Liver (tissue), 9 donors: ENCODE data around the gene DNAJC27. TPM values are rescaled to one million over a fixed set of nuclear protein-coding genes. Genes with fewer than 3 reads are reported as not detected.

Experiments used
- DNase-seq: peaks from one replicate; pipeline ENCODE4 v3.0.0-alpha.2; 2017; ENCODE audit warnings: low spot score
- H3K27ac ChIP-seq, 2 donors: one replicate each; pipeline ENCODE4 v1.7.0; 2013; ENCODE audit warnings: inconsistent platforms in 2 of 2, low read length in 2 of 2, control low read depth in 1 of 2, low read depth in 1 of 2, mild to moderate bottlenecking in 1 of 2
- H3K27me3 ChIP-seq, 4 donors: one replicate each; pipeline versions ENCODE4 v1.6.1 to v1.7.0; 2013; ENCODE audit warnings: low read length in 3 of 4, inconsistent platforms in 1 of 4, mild to moderate bottlenecking in 1 of 4, moderate library complexity in 1 of 4; ENCODE audit not compliant: control insufficient read depth in 4 of 4, insufficient read depth in 4 of 4
- H3K36me3 ChIP-seq, 4 donors: one replicate each; pipeline versions ENCODE4 v1.6.1 to v1.7.0; 2013; ENCODE audit warnings: low read length in 3 of 4, mild to moderate bottlenecking in 3 of 4, low read depth in 1 of 4, moderate library complexity in 1 of 4; ENCODE audit not compliant: control insufficient read depth in 4 of 4, insufficient read depth in 3 of 4
- H3K4me1 ChIP-seq, 4 donors: one replicate each; pipeline versions ENCODE4 v1.6.1 to v1.7.0; 2013; ENCODE audit warnings: low read length in 3 of 4, mild to moderate bottlenecking in 3 of 4, moderate library complexity in 1 of 4; ENCODE audit not compliant: control insufficient read depth in 4 of 4, insufficient read depth in 4 of 4
- H3K4me3 ChIP-seq, 3 donors: one replicate each; pipeline versions ENCODE4 v1.6.1 to v1.7.0; 2013; ENCODE audit warnings: low read length in 3 of 3, control low read depth in 1 of 3, low read depth in 1 of 3, mild to moderate bottlenecking in 1 of 3
- H3K9ac ChIP-seq, 2 donors: one replicate each; pipeline ENCODE4 v1.7.0; 2013; ENCODE audit warnings: low read length in 2 of 2, mild to moderate bottlenecking in 2 of 2, moderate library complexity in 2 of 2, control low read depth in 1 of 2, low read depth in 1 of 2
- H3K9me3 ChIP-seq, 4 donors: one replicate each; pipeline versions ENCODE4 v1.6.1 to v1.7.0; 2013; ENCODE audit warnings: low read length in 3 of 4; ENCODE audit not compliant: control insufficient read depth in 4 of 4
- EGR1 ChIP-seq, 2 donors: IDR thresholded peaks; 2 replicates each; pipeline ENCODE4 v1.6.1; 2016 to 2018; ENCODE audit warnings: antibody characterized with exemption in 2 of 2, low read depth in 2 of 2
- FOXA1 ChIP-seq: IDR thresholded peaks from 2 replicates; pipeline ENCODE4 v1.6.1; 2016; ENCODE audit warnings: antibody characterized with exemption
- FOXA2 ChIP-seq: IDR thresholded peaks from 2 replicates; pipeline ENCODE4 v1.6.1; 2016; ENCODE audit warnings: antibody characterized with exemption
- HNF4G ChIP-seq: IDR thresholded peaks from 2 replicates; pipeline ENCODE4 v1.6.1; 2016; ENCODE audit warnings: antibody characterized with exemption
- JUND ChIP-seq, 2 donors: IDR thresholded peaks; 2 replicates each; pipeline ENCODE4 v1.6.1; 2016; ENCODE audit warnings: antibody characterized with exemption in 2 of 2
- NR2F2 ChIP-seq: IDR thresholded peaks from 2 replicates; pipeline ENCODE4 v1.6.1; 2016; ENCODE audit warnings: antibody characterized with exemption
- RAD21 ChIP-seq, 2 donors: IDR thresholded peaks; 2 replicates each; pipeline ENCODE4 v1.6.1; 2016; ENCODE audit warnings: antibody characterized with exemption in 2 of 2, mild to moderate bottlenecking in 2 of 2
- RXRA ChIP-seq, 2 donors: IDR thresholded peaks; 2 replicates each; pipeline ENCODE4 v1.6.1; 2017 to 2018; ENCODE audit warnings: antibody characterized with exemption in 2 of 2, mild to moderate bottlenecking in 1 of 2
- TAF1 ChIP-seq: conservative IDR thresholded peaks from 2 replicates; pipeline ENCODE4 v1.6.1; 2016; ENCODE audit warnings: antibody characterized with exemption, mild to moderate bottlenecking
- YY1 ChIP-seq: IDR thresholded peaks from 2 replicates; pipeline ENCODE4 v1.6.1; 2016; ENCODE audit warnings: antibody characterized with exemption, mild to moderate bottlenecking
- WGBS: extraction: QIAGEN DNeasy Blood & Tissue Kit; methylation state at CpG from one replicate; pipeline ENCODE4 v1.1.7; 2013; 5-methylcytosine and 5-hydroxymethylcytosine counted together
- polyA plus RNA-seq, 2 donors: library from polyadenylated mRNA; stranded (reverse) in 1 of 2; unstranded in 1 of 2; fragments of 200-250 nt in 1 of 2; fragments of >200 nt in 1 of 2; fragmentation: Nextera tagmentation in 1 of 2; extraction: Ambion mirVana in 1 of 2; gene quantifications; one replicate each; pipeline versions ENCODE4 v1.2.1 to v1.2.3, GENCODE V29; 2013 to 2015
- total RNA-seq, 2 donors: library from RNA; depleted of rRNA; stranded (reverse); fragments of >200 nt; gene quantifications; one replicate each; pipeline ENCODE4 v1.2.3, GENCODE V29; 2014
- TF ChIP-seq, protein P1 (sequence below): IDR thresholded peaks from 2 replicates; pipeline ENCODE4 v1.6.1; 2016; ENCODE audit warnings: antibody characterized with exemption
- TF ChIP-seq, protein P2 (sequence below): fragments of 150-350 bp; IDR thresholded peaks from 2 replicates; pipeline ENCODE4 v1.5.1; 2017; ENCODE audit warnings: improper control_type of control experiment, low read depth, low read length; ENCODE audit not compliant: missing input control
- TF ChIP-seq, protein P3 (sequence below): IDR thresholded peaks from 2 replicates; pipeline ENCODE4 v1.6.1; 2016; ENCODE audit warnings: antibody characterized with exemption
- TF ChIP-seq, protein P4 (sequence below): IDR thresholded peaks from 2 replicates; pipeline ENCODE4 v1.6.1; 2016; ENCODE audit warnings: antibody characterized with exemption
- donor health status: healthy.
- donor health status: healthy.
- donor health status: healthy.
- donor health status: healthy.
- donor health status: healthy.

The DNAJC27 gene
- total and polyA plus RNA-seq, 4 donors: 0.95 to 5.1 (median 3.1) TPM

DNA sequence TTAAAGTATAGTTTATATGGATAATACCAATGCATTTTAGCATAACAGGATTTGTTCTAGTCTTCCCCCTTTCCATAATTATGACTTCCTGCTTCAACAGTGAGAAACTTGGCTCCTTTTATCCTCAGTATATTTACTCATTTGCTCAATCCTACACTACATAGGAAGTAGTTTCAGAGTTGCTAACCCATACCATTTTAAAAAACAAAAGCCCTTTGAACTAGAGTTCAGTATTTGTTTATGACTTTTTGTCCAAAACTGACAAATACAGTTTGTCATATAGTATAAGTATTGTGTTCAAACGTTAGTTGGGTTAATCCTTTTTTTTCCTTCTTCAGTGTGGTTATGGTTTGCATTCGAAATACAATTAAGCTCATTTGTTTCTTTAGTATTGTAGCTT, 5.9 kb upstream of the DNAJC27 start:
- DNase-seq: no peak
- Histone ChIP-seq H3K9ac (no peak overlapping the region), H3K9me3 (no peaks in the 10 kb centered on the region), H3K4me3 (no peak overlapping the region), H3K36me3 (no peaks in the 10 kb centered on the region), H3K4me1 (peaks cover 0 to 5% (median 0%) of the 10 kb centered on the region in 4 donors), H3K27me3 (no peaks in the 10 kb centered on the region), H3K27ac (no peak overlapping the region)
- WGBS: 71% methylated on average over 2 of the region's 2 CpGs
- TF ChIP-seq RXRA (IDR thresholded peaks at IDR 0.05) (no peak), TAF1 (no peak), FOXA2 (no peak)

DNA sequence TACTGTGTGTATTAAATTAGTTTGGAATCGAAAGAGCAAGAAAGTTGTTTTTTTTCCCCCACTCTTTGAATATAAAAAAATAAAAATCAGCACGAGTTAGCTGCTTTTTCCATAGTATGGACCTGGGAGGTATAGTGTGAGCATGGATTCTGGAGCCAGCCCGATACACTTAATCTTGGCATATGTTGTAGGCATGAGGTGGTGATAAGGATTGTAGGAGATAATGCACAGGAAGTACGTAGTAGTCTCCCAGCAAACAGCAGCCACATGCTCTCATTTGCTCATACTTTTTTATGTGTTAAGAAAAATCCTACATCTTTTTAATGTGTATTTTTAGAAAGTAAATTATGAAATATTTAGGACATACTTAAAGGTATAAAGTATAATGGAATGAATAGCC, 2.1 kb upstream of the DNAJC27 start:
- 87% methylated on average over 4 of the region's 4 CpGs for WGBS
- Histone ChIP-seq H3K4me1 (peaks cover 0 to 9% (median 0%) of the 10 kb centered on the region in 4 donors), H3K4me3 (no peak overlapping the region), H3K36me3 (no peaks in the 10 kb centered on the region), H3K27me3 (no peaks in the 10 kb centered on the region), H3K27ac (no peak overlapping the region), H3K9me3 (no peaks in the 10 kb centered on the region), H3K9ac (no peak overlapping the region)
- TF ChIP-seq EGR1 (IDR thresholded peaks at IDR 0.05; ENCODE audit: low read depth in 2 of 2) (no peak), JUND (IDR thresholded peaks at IDR 0.05) (no peak)
- TF ChIP-seq, protein P1, sequence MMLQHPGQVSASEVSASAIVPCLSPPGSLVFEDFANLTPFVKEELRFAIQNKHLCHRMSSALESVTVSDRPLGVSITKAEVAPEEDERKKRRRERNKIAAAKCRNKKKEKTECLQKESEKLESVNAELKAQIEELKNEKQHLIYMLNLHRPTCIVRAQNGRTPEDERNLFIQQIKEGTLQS: no peak
- DNase-seq: no peak

DNA sequence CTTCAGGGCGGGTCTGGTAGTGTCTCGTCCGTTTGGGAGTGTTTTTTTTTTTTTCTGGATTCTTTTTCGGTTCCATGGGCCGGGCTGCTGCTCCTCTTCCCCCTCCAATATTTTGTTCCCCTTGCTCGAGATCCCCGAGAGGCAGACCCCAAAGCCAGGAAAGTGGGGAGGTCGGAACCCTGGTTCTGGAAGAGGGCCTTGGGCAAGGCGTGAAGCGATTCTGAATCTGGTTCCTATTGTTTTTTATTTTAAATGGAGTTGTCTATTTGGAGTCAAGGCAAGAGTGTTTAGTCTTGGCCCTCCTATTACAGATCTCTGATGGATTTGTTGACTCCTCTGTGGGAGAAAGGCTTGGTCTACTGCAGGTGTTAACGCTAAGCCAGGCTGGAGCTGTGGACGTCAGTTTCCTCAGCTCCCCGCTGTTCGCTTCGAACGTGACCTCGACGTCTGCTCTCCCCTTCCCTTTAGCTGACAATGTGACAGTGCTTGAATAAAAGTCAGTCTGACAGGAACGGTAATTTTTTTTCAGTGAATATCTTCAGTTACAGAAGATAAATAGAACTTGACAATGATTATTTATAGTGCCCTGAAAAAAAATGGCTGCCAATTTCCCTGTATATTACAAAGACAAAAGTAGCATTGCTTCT, 683 bp upstream of the DNAJC27 start:
- TF ChIP-seq HNF4G (no peak), RAD21 (IDR thresholded peaks at IDR 0.05) (no peak), YY1 (peak; percentile 97), FOXA1 (no peak), NR2F2 (no peak), FOXA2 (no peak), TAF1 (peak; percentile 44)
- TF ChIP-seq, protein P2, sequence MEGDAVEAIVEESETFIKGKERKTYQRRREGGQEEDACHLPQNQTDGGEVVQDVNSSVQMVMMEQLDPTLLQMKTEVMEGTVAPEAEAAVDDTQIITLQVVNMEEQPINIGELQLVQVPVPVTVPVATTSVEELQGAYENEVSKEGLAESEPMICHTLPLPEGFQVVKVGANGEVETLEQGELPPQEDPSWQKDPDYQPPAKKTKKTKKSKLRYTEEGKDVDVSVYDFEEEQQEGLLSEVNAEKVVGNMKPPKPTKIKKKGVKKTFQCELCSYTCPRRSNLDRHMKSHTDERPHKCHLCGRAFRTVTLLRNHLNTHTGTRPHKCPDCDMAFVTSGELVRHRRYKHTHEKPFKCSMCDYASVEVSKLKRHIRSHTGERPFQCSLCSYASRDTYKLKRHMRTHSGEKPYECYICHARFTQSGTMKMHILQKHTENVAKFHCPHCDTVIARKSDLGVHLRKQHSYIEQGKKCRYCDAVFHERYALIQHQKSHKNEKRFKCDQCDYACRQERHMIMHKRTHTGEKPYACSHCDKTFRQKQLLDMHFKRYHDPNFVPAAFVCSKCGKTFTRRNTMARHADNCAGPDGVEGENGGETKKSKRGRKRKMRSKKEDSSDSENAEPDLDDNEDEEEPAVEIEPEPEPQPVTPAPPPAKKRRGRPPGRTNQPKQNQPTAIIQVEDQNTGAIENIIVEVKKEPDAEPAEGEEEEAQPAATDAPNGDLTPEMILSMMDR: no peak
- TF ChIP-seq, protein P1: no peak
- TF ChIP-seq, protein P3, sequence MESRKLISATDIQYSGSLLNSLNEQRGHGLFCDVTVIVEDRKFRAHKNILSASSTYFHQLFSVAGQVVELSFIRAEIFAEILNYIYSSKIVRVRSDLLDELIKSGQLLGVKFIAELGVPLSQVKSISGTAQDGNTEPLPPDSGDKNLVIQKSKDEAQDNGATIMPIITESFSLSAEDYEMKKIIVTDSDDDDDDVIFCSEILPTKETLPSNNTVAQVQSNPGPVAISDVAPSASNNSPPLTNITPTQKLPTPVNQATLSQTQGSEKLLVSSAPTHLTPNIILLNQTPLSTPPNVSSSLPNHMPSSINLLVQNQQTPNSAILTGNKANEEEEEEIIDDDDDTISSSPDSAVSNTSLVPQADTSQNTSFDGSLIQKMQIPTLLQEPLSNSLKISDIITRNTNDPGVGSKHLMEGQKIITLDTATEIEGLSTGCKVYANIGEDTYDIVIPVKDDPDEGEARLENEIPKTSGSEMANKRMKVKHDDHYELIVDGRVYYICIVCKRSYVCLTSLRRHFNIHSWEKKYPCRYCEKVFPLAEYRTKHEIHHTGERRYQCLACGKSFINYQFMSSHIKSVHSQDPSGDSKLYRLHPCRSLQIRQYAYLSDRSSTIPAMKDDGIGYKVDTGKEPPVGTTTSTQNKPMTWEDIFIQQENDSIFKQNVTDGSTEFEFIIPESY: peak; percentile 69
- TF ChIP-seq, protein P4, sequence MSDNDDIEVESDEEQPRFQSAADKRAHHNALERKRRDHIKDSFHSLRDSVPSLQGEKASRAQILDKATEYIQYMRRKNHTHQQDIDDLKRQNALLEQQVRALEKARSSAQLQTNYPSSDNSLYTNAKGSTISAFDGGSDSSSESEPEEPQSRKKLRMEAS: no peak
- no peaks in the 10 kb centered on the region for H3K27me3 ChIP-seq
- no peaks in the 10 kb centered on the region for H3K9me3 ChIP-seq
- peak overlapping the region; percentile 93 to 96 for H3K27ac ChIP-seq
- peak; percentile 65 for DNase-seq
- H3K9ac ChIP-seq: peak overlapping the region; percentile 96 to 100
- H3K4me1 ChIP-seq: peaks cover 0 to 9% (median 0%) of the 10 kb centered on the region in 4 donors
- H3K36me3 ChIP-seq: no peaks in the 10 kb centered on the region
- under 1% methylated on average over 19 of the region's 19 CpGs for WGBS
- peak overlapping the region; percentile 60 to 92 (median 76) for H3K4me3 ChIP-seq
